Measurements from ENCODE around the gene KIAA0513.

- no peak for TF ChIP-seq CTCF (IDR thresholded peaks at IDR 0.05)
- no peak for TF ChIP-seq EZH2 (IDR thresholded peaks at IDR 0.05; ENCODE audit: borderline replicate concordance, insufficient read depth, low read depth, low read length, poor library complexity, severe bottlenecking)
Observed at GRCh38 chr16:85128079-85128837, 100.7 kb downstream of the KIAA0513 start.
